SK-N-SH (cell line): ENCODE measurements around the gene TMEM254. TPM values are rescaled to one million over a fixed set of nuclear protein-coding genes. Genes with fewer than 3 reads are reported as not detected.

ENCODE experiments used
- CTCF ChIA-PET: fragments of 300-600, 350-600 bp; formaldehyde crosslinking; extraction: SDS; loops from one replicate; lab custom pipeline; 2021; lab: Yijun Ruan, JAX
- POLR2A ChIA-PET: fragments of 350-600 bp; sonication (Branson Sonifier 250); formaldehyde crosslinking; extraction: SDS; loops from one replicate; lab custom pipeline; 2020; ENCODE audit warnings: antibody characterized with exemption, inconsistent platforms; lab: Yijun Ruan, JAX
- DNase-seq: peaks from one replicate; pipeline ENCODE4 v3.0.0; 2012
- H2AFZ ChIP-seq: fragments of 200-600 bp; sonication (generic); 2 replicates; pipeline ENCODE4 v1.8.1; 2016; ENCODE audit warnings: antibody characterized with exemption, mild to moderate bottlenecking, low read depth
- H3F3A ChIP-seq: fragments of 200-600 bp; sonication (generic); replicated peaks from 2 replicates; pipeline ENCODE3; 2016; ENCODE audit warnings: antibody characterized with exemption, mild to moderate bottlenecking; ENCODE audit not compliant: insufficient read depth
- H3K27ac ChIP-seq, 2 experiments: fragments of 200-500 bp in 1 of 2; fragments of 200-600 bp in 1 of 2; sonication (Bioruptor generic) in 1 of 2; sonication (generic), shearing (Covaris generic) in 1 of 2; 2 replicates each; pipeline versions ENCODE4 v1.5.1 to v1.6.1; 2014 to 2016; ENCODE audit warnings: low read depth in 2 of 2, inconsistent platforms in 1 of 2, low read length in 1 of 2, mild to moderate bottlenecking in 1 of 2, mixed read lengths in 1 of 2
- H3K27me3 ChIP-seq: fragments of 200-600 bp; sonication (generic), shearing (Covaris generic); 2 replicates; pipeline ENCODE4 v1.6.1; 2016; ENCODE audit warnings: mixed run types; ENCODE audit not compliant: insufficient read depth
- H3K36me3 ChIP-seq, 2 experiments: fragments of 200-500 bp in 1 of 2; fragments of 200-600 bp in 1 of 2; sonication (Bioruptor generic) in 1 of 2; sonication (generic) in 1 of 2; replicated peaks in 1 of 2; 2 replicates each; pipeline versions ENCODE3 to v1.5.1; 2014 to 2016; ENCODE audit warnings: low read length in 1 of 2, mild to moderate bottlenecking in 1 of 2; ENCODE audit not compliant: insufficient read depth in 2 of 2, control insufficient read depth in 1 of 2
- H3K4me1 ChIP-seq, 2 experiments: fragments of 200-500 bp in 1 of 2; fragments of 200-600 bp in 1 of 2; sonication (Bioruptor generic) in 1 of 2; sonication (generic), shearing (Covaris generic) in 1 of 2; 2 replicates each; pipeline versions ENCODE4 v1.5.1 to v1.6.1; 2014 to 2016; ENCODE audit warnings: low read depth in 1 of 2, low read length in 1 of 2, mixed run types in 1 of 2; ENCODE audit not compliant: insufficient read depth in 2 of 2, control insufficient read depth in 1 of 2
- H3K4me2 ChIP-seq: fragments of 200-600 bp; sonication (generic), shearing (Covaris generic); 2 replicates; pipeline ENCODE4 v1.6.1; 2017; ENCODE audit warnings: mixed run types
- H3K4me3 ChIP-seq, 2 experiments: fragments of 200-500 bp in 1 of 2; fragments of 200-600 bp in 1 of 2; sonication (Bioruptor generic) in 1 of 2; sonication (generic), shearing (Covaris generic) in 1 of 2; 2 replicates each; pipeline versions ENCODE4 v1.5.1 to v1.8.1; 2014 to 2016; ENCODE audit warnings: low read depth in 2 of 2, inconsistent platforms in 1 of 2, low read length in 1 of 2, mild to moderate bottlenecking in 1 of 2, mixed read lengths in 1 of 2, moderate library complexity in 1 of 2
- H3K79me2 ChIP-seq: fragments of 200-600 bp; sonication (generic); 2 replicates; pipeline ENCODE4 v1.8.1; 2017; ENCODE audit warnings: mild to moderate bottlenecking; ENCODE audit not compliant: insufficient read depth
- H3K9ac ChIP-seq: fragments of 200-600 bp; sonication (generic); 2 replicates; pipeline ENCODE4 v1.6.1; 2017; ENCODE audit warnings: mixed run types
- H3K9me2 ChIP-seq: fragments of 200-600 bp; sonication (generic); 2 replicates; pipeline ENCODE4 v1.6.1; 2017; ENCODE audit warnings: mixed run types
- H3K9me3 ChIP-seq: fragments of 200-600 bp; sonication (generic); 2 replicates; pipeline ENCODE4 v1.6.1; 2017; ENCODE audit warnings: mixed run types, mild to moderate bottlenecking, moderate library complexity
- H4K20me1 ChIP-seq: fragments of 200-600 bp; sonication (generic); 2 replicates; pipeline ENCODE4 v1.6.1; 2017; ENCODE audit warnings: mild to moderate bottlenecking, mixed run types; ENCODE audit not compliant: insufficient read depth
- GATA2 ChIP-seq: sonication (generic); formaldehyde crosslinking; IDR thresholded peaks from 2 replicates; pipeline ENCODE4 v1.5.0; 2020; ENCODE audit warnings: mild to moderate bottlenecking, missing genetic modification reagents
- MAX ChIP-seq: IDR thresholded peaks from 2 replicates; pipeline ENCODE4 v1.4.0; 2012; ENCODE audit warnings: low read depth
- MEF2A ChIP-seq: IDR thresholded peaks from 2 replicates; pipeline ENCODE4 v1.4.0; 2012; ENCODE audit warnings: low read depth, borderline replicate concordance
- NRF1 ChIP-seq: IDR thresholded peaks from 2 replicates; pipeline ENCODE4 v1.6.1; 2012; ENCODE audit warnings: low read depth, mild to moderate bottlenecking, low read length
- POLR2AphosphoS5 ChIP-seq: IDR thresholded peaks from 2 replicates; pipeline ENCODE4 v1.6.1; 2012; ENCODE audit warnings: low read depth, low read length
- RAD21 ChIP-seq: IDR thresholded peaks from 2 replicates; pipeline ENCODE4 v1.6.1; 2012; ENCODE audit warnings: mild to moderate bottlenecking, low read length
- RFX5 ChIP-seq: IDR thresholded peaks from 2 replicates; pipeline ENCODE4 v1.6.1; 2012; ENCODE audit warnings: mild to moderate bottlenecking, improper control_type of control experiment, low read length
- SIN3A ChIP-seq: IDR thresholded peaks from 2 replicates; pipeline ENCODE4 v1.6.1; 2012; ENCODE audit warnings: low read depth, mild to moderate bottlenecking, low read length, moderate library complexity, borderline replicate concordance
- TEAD4 ChIP-seq: IDR thresholded peaks from 2 replicates; pipeline ENCODE4 v1.4.0; 2012; ENCODE audit warnings: mild to moderate bottlenecking, borderline replicate concordance; ENCODE audit not compliant: insufficient read depth
- YY1 ChIP-seq: IDR thresholded peaks from 2 replicates; pipeline ENCODE4 v1.4.0; 2012; ENCODE audit warnings: low read depth, mild to moderate bottlenecking
- ZBTB33 ChIP-seq: IDR thresholded peaks from 2 replicates; pipeline ENCODE4 v1.4.0; 2012; ENCODE audit warnings: low read depth, borderline replicate concordance
- WGBS: methylation state at CpG from one replicate; pipeline ENCODE4 v1.1.6; 2017; ENCODE audit warnings: low lambda C conversion rate; 5-methylcytosine and 5-hydroxymethylcytosine counted together
- polyA plus RNA-seq, 3 experiments: library from polyadenylated mRNA; depleted of rRNA; stranded (reverse); fragments of >200 nt; gene quantifications; 2 replicates each; pipeline ENCODE4 v1.2.3, GENCODE V29; 2012

Gene TMEM254
- polyA plus RNA-seq, 1 of the 3 experiments (the other 2 are of a cell fraction) = 20.5 TPM

DNA sequence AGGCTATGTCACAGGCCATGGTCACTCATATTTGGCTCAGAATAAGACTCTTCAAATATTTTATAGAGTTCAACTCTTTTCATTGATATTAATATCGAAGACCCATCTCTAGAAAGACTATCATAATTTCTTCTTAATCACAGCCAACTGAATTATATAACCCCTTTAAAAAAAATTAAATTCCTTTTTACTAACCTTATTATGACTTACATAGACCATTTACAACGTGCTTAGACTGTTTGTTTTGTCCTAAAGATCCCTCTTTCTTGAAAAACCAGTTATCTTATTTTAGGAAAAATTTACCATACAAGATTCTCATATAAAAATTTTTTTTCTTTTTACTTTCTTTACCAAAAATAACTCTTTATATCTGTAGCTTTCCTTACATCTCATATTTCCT lies 10.2 kb upstream of the TMEM254 start:
- Histone ChIP-seq H3K4me1 (no peaks in the 10 kb centered on the region), H3K9me3 (0 out of 2 replicates have a peak, but pooled peaks cover 4% of the 10 kb centered on the region), H3K4me2 (no peak overlapping the region), H3K36me3 (no peaks in the 10 kb centered on the region), H2AFZ (no peak overlapping the region), H3F3A (no peaks in the 10 kb centered on the region)
- CTCF ChIA-PET = interaction anchor here (2.4 to 4.1 kb wide), 2 partner anchors 10 to 21 kb away, joined by 18 to 19 read pairs; no protein-coding TSS in a partner anchor
- no peak for DNase-seq
- TF ChIP-seq RAD21 = no peak
- TF ChIP-seq, all 33 proteins: peak for 0
- Histone ChIP-seq H3K9ac (no peak overlapping the region), H3K27me3 (no peaks in the 10 kb centered on the region; the same call in 1 of the 2 replicates), H3K79me2 (no peaks in the 10 kb centered on the region), H4K20me1 (no peaks in the 10 kb centered on the region), H3K9me2 (no peaks in the 10 kb centered on the region), H3K4me3 (no peak overlapping the region), H3K27ac (no peak overlapping the region)
- POLR2A ChIA-PET = no interaction called here
- WGBS = 0% methylated on average over 2 of the region's 2 CpGs

DNA sequence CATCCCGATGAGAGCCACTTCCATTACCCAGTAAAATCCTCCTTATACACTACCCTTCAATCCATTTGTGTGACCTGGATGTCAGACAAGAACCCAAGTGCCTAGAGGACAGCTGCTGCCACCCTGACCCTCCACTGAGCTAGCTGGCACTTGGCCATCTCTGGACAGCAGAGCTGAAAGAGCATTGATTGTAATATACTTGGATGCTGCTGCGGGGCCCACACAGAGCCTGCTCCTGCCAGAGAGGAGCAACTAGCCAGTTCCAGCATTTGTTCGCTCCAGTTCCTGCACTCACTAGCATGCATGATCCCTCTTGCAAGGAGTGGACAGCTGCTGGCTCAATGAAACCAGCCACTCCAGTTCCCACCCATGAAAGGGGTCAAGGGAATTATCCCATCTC lies 8.4 kb upstream of the TMEM254 start:
- Histone ChIP-seq H3K9me3 (0 out of 2 replicates have a peak, but pooled peaks cover 4% of the 10 kb centered on the region), H3K4me2 (no peak overlapping the region), H3K9ac (no peak overlapping the region), H3K4me3 (no peak overlapping the region), H3K9me2 (no peaks in the 10 kb centered on the region), H2AFZ (no peak overlapping the region), H3K36me3 (no peaks in the 10 kb centered on the region), H3K27me3 (no peaks in the 10 kb centered on the region; the same call in 1 of the 2 replicates), H3K27ac (no peak overlapping the region), H3F3A (no peaks in the 10 kb centered on the region), H3K4me1 (no peaks in the 10 kb centered on the region), H3K79me2 (no peaks in the 10 kb centered on the region), H4K20me1 (no peaks in the 10 kb centered on the region)
- POLR2A ChIA-PET = no interaction called here
- DNase-seq = no peak
- WGBS = 61% methylated on average over 2 of the region's 3 CpGs
- CTCF ChIA-PET = interaction anchor here (2.4 to 4.1 kb wide), 2 partner anchors 12 to 23 kb away, joined by 18 to 19 read pairs; no protein-coding TSS in a partner anchor
- TF ChIP-seq NRF1 = no peak
- no peak for TF ChIP-seq MEF2A
- no peak for TF ChIP-seq MAX
- TF ChIP-seq YY1 = no peak
- no peak for TF ChIP-seq SIN3A
- TF ChIP-seq TEAD4 = no peak
- no peak for TF ChIP-seq ZBTB33
- TF ChIP-seq POLR2AphosphoS5 = no peak
- no peak for TF ChIP-seq RFX5
- TF ChIP-seq GATA2 = no peak
- TF ChIP-seq RAD21 = no peak
